GM12892 (cell line): ENCODE results near the gene TMPRSS3.

ENCODE experiments used
- POLR2A ChIP-seq: IDR thresholded peaks from 2 replicates; pipeline ENCODE4 v1.6.1; 2011; ENCODE audit warnings: low read depth, low read length, control low read depth
- POLR2AphosphoS5 ChIP-seq: IDR thresholded peaks from 2 replicates; pipeline ENCODE4 v1.6.1; 2011; ENCODE audit warnings: low read depth, low read length, control low read depth
- TAF1 ChIP-seq: IDR thresholded peaks from 2 replicates; pipeline ENCODE4 v1.6.1; 2011; ENCODE audit warnings: low read depth, mild to moderate bottlenecking, control low read depth, low read length, borderline replicate concordance

- TF ChIP-seq POLR2AphosphoS5 (no peak), POLR2A (no peak), TAF1 (no peak)
Measured at GRCh38 chr21:42379426-42380215, 16.2 kb downstream of the TMPRSS3 start.
